Neural cell (in vitro differentiated cells): ENCODE results near the gene FER1L5.

ENCODE experiments used
- CTCF ChIP-seq: fragments of 450-650 bp; IDR thresholded peaks from 2 replicates; pipeline ENCODE4 v1.5.1; 2014; ENCODE audit warnings: antibody characterized with exemption, mild to moderate bottlenecking, moderate library complexity; ENCODE audit not compliant: poor library complexity, severe bottlenecking
- EP300 ChIP-seq: fragments of 450-650 bp; conservative IDR thresholded peaks from 2 replicates; pipeline ENCODE4 v1.6.1; 2014; ENCODE audit warnings: antibody characterized with exemption, mild to moderate bottlenecking, moderate library complexity; ENCODE audit not compliant: poor library complexity, severe bottlenecking
- EZH2 ChIP-seq: fragments of 200-600, 300-800 bp; shearing (Covaris generic), sonication (generic); IDR thresholded peaks from 2 replicates; pipeline ENCODE4 v1.6.1; 2014; ENCODE audit warnings: antibody characterized with exemption, low read length, borderline replicate concordance, mild to moderate bottlenecking; ENCODE audit not compliant: insufficient read depth, poor library complexity, severe bottlenecking
- MXI1 ChIP-seq: fragments of 450-650 bp; conservative IDR thresholded peaks from 2 replicates; pipeline ENCODE4 v1.6.1; 2014; ENCODE audit warnings: antibody characterized with exemption, mild to moderate bottlenecking; ENCODE audit not compliant: poor library complexity, severe bottlenecking
- POLR2AphosphoS5 ChIP-seq: IDR thresholded peaks from 2 replicates; pipeline ENCODE4 v1.6.1; 2012
- REST ChIP-seq: IDR thresholded peaks from 2 replicates; pipeline ENCODE4 v1.6.1; 2012; ENCODE audit warnings: borderline replicate concordance

GRCh38 chr2:96691022-96691612, 48.6 kb downstream of the FER1L5 start:
- no peak for TF ChIP-seq POLR2AphosphoS5
- TF ChIP-seq EP300 = no peak
- TF ChIP-seq MXI1 = no peak
- no peak for TF ChIP-seq CTCF
- TF ChIP-seq EZH2 = no peak
- no peak for TF ChIP-seq REST
